ENCODE measurements around the gene RABL6. TPM values are rescaled to one million over a fixed set of nuclear protein-coding genes. Genes with fewer than 3 reads are reported as not detected.
"Not testable (repeated sequence)": the region's sequence is repeated elsewhere in the genome, so short reads cannot be mapped to it uniquely, and the experiment has no call there.

The RABL6 gene
- total RNA-seq, 2 donors from 2014 or later: 48.4 to 61.7 TPM

DNA sequence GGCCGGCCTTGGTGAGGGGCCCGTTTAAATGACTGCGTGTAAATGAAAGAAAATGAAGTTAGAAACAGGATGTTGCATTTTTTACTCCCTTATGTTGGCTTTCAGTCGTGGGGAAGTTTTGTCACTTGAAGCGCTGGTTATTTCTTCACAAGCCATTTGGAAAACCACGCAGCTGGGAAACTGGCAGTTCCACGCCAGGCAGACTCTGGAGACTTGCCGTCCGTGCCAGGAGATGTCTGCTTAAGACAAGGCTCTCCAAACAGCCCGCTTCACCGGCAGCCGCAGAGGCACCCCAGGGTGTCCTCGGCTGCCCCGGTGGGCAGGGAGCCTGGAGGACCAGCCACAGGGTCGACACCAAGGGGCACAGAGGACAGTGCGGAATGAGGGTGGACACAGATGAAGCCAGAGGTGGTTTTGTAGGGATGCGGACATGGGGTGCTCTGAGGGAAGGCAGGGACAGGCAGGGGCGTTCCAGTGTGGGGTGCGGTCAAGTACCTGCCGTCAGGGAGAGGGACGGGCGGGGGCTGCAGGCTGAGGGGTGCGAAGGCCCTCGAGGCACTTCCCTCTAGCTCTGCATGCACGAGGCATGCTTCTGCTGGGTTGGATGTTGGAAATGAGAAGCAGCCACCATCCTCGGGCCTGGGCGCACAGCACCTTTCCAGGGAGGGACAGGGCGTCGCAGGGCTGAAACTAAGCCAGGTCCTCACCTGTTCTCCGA is 23.4 kb downstream of the RABL6 start:
- H3K27me3 ChIP-seq: no peaks in the 10 kb centered on the region
- no peak overlapping the region for H3K27ac ChIP-seq
- H3K4me1 ChIP-seq: no peaks in the 10 kb centered on the region
- no peaks in the 10 kb centered on the region for H3K9me3 ChIP-seq
- DNase-seq (ENCODE audit: low spot score): no peak
- TF ChIP-seq, protein P1, sequence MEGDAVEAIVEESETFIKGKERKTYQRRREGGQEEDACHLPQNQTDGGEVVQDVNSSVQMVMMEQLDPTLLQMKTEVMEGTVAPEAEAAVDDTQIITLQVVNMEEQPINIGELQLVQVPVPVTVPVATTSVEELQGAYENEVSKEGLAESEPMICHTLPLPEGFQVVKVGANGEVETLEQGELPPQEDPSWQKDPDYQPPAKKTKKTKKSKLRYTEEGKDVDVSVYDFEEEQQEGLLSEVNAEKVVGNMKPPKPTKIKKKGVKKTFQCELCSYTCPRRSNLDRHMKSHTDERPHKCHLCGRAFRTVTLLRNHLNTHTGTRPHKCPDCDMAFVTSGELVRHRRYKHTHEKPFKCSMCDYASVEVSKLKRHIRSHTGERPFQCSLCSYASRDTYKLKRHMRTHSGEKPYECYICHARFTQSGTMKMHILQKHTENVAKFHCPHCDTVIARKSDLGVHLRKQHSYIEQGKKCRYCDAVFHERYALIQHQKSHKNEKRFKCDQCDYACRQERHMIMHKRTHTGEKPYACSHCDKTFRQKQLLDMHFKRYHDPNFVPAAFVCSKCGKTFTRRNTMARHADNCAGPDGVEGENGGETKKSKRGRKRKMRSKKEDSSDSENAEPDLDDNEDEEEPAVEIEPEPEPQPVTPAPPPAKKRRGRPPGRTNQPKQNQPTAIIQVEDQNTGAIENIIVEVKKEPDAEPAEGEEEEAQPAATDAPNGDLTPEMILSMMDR (IDR thresholded peaks at IDR 0.05): no peak
- H3K4me3 ChIP-seq: no peak overlapping the region
- peaks cover 56% of the 10 kb centered on the region for H3K36me3 ChIP-seq

DNA sequence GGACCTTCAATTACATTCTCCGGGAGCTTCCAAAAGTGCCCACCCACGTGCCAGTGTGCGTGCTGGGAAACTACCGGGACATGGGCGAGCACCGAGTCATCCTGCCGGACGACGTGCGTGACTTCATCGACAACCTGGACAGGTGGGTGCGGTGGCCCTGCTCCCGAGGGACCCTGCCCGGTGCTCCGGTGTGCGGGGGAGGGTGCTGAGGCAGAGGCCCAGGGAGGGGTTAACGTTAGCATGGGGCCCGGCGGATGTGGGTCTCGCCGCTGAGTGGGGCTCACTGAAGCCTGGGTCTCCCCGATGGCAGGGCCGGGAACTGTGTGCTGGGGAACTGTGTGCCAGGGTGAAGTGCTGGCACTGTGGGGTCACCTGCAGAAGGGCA is 24.0 kb downstream of the RABL6 start:
- no peaks in the 10 kb centered on the region for H3K9me3 ChIP-seq
- no peak overlapping the region for H3K4me3 ChIP-seq
- H3K36me3 ChIP-seq: peaks cover 54% of the 10 kb centered on the region
- TF ChIP-seq, protein P1 (IDR thresholded peaks at IDR 0.05): no peak
- no peak overlapping the region for H3K27ac ChIP-seq
- H3K4me1 ChIP-seq: no peaks in the 10 kb centered on the region
- no peaks in the 10 kb centered on the region for H3K27me3 ChIP-seq
- DNase-seq (ENCODE audit: low spot score): no peak

DNA sequence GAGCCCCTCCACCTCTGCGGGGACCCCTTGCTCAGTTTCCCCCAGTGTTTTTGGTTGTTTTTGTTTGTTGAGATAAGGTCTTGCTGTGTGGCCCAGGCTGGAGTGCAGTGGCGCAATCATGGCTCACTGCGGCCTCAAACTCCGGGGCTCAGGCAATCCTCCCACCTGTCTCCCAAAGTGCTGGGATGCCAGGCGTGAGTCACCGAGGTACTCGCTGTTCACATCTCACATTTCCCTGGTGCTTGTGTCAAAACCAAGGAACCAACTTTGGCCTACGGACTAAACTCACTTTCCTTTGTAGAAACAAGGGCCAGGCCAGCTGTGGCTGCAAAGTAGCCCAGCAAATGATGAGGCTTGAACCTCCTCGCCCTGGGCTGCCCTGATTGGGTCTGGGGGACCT is 24.8 kb downstream of the RABL6 start:
- Histone ChIP-seq H3K27ac (no peak overlapping the region), H3K27me3 (no peaks in the 10 kb centered on the region), H3K9me3 (no peaks in the 10 kb centered on the region), H3K4me1 (no peaks in the 10 kb centered on the region), H3K4me3 (no peak overlapping the region), H3K36me3 (peaks cover 54% of the 10 kb centered on the region)
- no peak for DNase-seq (ENCODE audit: low spot score)
- TF ChIP-seq, protein P1 (IDR thresholded peaks at IDR 0.05): no peak

DNA sequence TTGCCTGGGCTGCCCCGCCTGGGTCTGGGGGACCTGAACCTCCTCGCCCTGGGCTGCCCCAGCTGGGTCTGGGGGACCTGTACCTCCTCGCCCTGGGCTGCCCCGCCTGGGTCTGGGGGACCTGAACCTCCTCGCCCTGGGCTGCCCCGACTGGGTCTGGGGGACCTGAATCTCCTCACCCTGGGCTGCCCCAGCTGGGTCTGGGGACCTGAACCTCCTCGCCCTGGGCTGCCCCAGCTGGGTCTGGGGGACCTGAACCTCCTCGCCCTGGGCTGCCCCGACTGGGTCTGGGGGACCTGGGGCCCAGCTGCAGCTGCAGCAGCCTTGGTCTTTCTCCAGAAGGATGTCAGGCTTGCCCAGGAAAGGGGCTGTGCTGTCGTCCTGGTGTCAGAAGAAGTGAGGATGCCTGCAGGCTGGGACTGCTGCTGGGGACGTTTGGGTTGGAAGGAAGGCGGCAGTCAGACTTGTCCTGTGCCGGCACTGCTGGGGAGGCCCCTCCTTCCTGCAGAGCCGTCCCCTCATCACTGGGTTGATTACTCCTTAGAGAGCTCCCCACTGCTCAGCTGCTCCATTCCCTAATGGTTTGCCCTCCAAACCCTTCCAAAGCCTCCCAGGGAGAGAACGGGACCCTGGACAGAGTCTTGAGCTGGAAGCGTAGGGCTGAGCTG is 25.8 kb downstream of the RABL6 start:
- H3K9me3 ChIP-seq; H3K4me1 ChIP-seq; H3K27ac ChIP-seq; H3K27me3 ChIP-seq; H3K4me3 ChIP-seq; DNase-seq (ENCODE audit: low spot score): not testable (repeated sequence)
- peaks cover 55% of the 10 kb centered on the region for H3K36me3 ChIP-seq

DNA sequence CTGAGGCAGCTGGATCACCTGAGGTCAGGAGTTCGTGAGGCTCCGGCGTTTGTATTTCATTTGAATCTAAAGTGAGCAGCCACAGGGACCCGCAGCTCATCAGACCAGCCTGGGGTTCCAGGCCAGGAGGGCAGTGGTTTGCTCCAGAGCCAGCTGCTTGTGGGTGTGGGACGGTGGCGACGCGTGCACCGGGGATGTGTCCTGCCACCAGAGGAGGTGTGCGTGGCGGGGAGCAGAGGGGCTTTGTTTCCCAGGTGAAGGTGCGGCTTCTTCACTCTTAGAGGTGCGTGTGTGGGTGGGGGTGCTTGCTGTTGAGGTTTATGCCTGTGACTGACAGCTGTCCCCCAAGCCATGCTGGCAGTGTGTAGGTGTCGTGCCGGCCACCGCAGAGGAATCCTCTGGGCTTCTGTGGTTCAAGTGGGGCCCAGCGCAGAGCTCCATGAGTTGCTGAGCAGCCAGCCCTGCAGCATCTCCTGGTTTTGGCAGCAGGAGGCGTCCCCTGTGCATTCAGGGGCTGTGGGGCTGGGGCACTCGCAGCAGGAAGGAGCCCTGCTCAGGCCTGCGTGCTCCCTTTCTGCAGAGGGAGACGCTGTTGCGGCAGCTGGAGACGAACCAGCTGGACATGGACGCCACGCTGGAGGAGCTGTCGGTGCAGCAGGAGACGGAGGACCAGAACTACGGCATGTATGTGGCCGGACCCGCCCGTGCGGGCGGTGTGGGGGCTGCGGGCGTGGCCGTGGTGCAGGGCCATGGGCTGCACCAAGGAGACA is 27.6 kb downstream of the RABL6 start:
- no peak for DNase-seq (ENCODE audit: low spot score)
- TF ChIP-seq, protein P1 (IDR thresholded peaks at IDR 0.05): no peak
- no peak overlapping the region for H3K4me3 ChIP-seq
- no peak overlapping the region for H3K27ac ChIP-seq
- H3K27me3 ChIP-seq: no peaks in the 10 kb centered on the region
- no peaks in the 10 kb centered on the region for H3K9me3 ChIP-seq
- peaks cover 42% of the 10 kb centered on the region for H3K36me3 ChIP-seq
- H3K4me1 ChIP-seq: peaks cover 0 to 3% of the 10 kb centered on the region in 2 donors

Data from right atrium auricular region (tissue), 2 donors.